Measurements from ENCODE around the gene RABL3.

Gene RABL3

DNA sequence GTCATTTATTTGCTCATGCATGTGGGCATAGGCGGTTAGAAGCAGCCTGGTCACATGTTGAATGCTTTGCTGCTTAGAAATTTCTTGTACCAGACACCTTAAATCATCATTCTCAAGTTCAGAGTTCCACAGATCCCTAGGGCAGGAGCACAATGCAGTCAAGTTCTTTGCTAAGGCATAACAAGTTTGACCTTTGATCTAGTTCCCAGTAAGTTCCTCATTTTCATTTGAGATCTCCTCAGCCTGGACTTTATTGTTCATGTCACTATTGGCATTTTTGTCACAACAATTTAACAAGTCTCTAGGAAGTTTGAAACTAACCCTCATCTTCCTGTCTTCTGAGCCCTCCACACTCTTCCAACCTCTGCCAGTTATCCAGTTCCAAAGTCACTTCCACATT is 83.0 kb downstream of the RABL3 start:
- ChIA-PET POLR2A (ENCODE audit: low non-redundant PET) (no interaction called here), CTCF (no interaction called here)
- no peak overlapping the region for H3K27ac ChIP-seq
- DNase-seq (ENCODE audit: low spot score), result no peak
- TF ChIP-seq, protein P1, sequence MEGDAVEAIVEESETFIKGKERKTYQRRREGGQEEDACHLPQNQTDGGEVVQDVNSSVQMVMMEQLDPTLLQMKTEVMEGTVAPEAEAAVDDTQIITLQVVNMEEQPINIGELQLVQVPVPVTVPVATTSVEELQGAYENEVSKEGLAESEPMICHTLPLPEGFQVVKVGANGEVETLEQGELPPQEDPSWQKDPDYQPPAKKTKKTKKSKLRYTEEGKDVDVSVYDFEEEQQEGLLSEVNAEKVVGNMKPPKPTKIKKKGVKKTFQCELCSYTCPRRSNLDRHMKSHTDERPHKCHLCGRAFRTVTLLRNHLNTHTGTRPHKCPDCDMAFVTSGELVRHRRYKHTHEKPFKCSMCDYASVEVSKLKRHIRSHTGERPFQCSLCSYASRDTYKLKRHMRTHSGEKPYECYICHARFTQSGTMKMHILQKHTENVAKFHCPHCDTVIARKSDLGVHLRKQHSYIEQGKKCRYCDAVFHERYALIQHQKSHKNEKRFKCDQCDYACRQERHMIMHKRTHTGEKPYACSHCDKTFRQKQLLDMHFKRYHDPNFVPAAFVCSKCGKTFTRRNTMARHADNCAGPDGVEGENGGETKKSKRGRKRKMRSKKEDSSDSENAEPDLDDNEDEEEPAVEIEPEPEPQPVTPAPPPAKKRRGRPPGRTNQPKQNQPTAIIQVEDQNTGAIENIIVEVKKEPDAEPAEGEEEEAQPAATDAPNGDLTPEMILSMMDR (conservative IDR thresholded peaks at IDR 0.05; ENCODE audit: low read depth), result no peak

GRCh38 chr3:120652896-120653545 is 89.3 kb downstream of the RABL3 start:
- no peak overlapping the region for H3K27ac ChIP-seq
- ChIA-PET CTCF (no interaction called here), POLR2A (ENCODE audit: low non-redundant PET) (no interaction called here)
- TF ChIP-seq, protein P1 (conservative IDR thresholded peaks at IDR 0.05; ENCODE audit: low read depth), result no peak
- DNase-seq (ENCODE audit: low spot score), result no peak

- TF ChIP-seq, protein P1 (conservative IDR thresholded peaks at IDR 0.05; ENCODE audit: low read depth), result no peak
- DNase-seq (ENCODE audit: low spot score), result no peak
- ChIA-PET CTCF (interaction anchor here (0.6 kb wide), 1 partner anchor 42 kb away, joined by 4 read pairs; no protein-coding TSS in a partner anchor), POLR2A (ENCODE audit: low non-redundant PET) (no interaction called here)
- H3K27ac ChIP-seq, result no peak overlapping the region
Observed at GRCh38 chr3:120652281-120652680, 90.0 kb downstream of the RABL3 start.

GRCh38 chr3:120650311-120650710 is 92.0 kb downstream of the RABL3 start:
- DNase-seq (ENCODE audit: low spot score), result no peak
- ChIA-PET CTCF (no interaction called here), POLR2A (ENCODE audit: low non-redundant PET) (no interaction called here)
- TF ChIP-seq, protein P1 (conservative IDR thresholded peaks at IDR 0.05; ENCODE audit: low read depth), result no peak
- no peak overlapping the region for H3K27ac ChIP-seq

GRCh38 chr3:120649830-120650233 is 92.5 kb downstream of the RABL3 start:
- H3K27ac ChIP-seq, result no peak overlapping the region
- DNase-seq (ENCODE audit: low spot score), result no peak
- ChIA-PET CTCF (no interaction called here), POLR2A (ENCODE audit: low non-redundant PET) (no interaction called here)
- TF ChIP-seq, protein P1 (conservative IDR thresholded peaks at IDR 0.05; ENCODE audit: low read depth), result no peak

- DNase-seq (ENCODE audit: low spot score), result no peak
- no peak overlapping the region for H3K27ac ChIP-seq
- POLR2A ChIA-PET (ENCODE audit: low non-redundant PET), result no interaction called here
- CTCF ChIA-PET, result no interaction called here
- TF ChIP-seq, protein P1 (conservative IDR thresholded peaks at IDR 0.05; ENCODE audit: low read depth), result no peak
Observed at GRCh38 chr3:120648290-120648689, 94.0 kb downstream of the RABL3 start.
